ENCODE measurements around the gene C19orf73. TPM values are rescaled to one million over a fixed set of nuclear protein-coding genes. Genes with fewer than 3 reads are reported as not detected.
"Not testable (repeated sequence)": the region's sequence is repeated elsewhere in the genome, so short reads cannot be mapped to it uniquely, and the experiment has no call there.

C19orf73 gene
- total RNA-seq, 1 experiment from 2014 or later = 1.4 TPM

DNA sequence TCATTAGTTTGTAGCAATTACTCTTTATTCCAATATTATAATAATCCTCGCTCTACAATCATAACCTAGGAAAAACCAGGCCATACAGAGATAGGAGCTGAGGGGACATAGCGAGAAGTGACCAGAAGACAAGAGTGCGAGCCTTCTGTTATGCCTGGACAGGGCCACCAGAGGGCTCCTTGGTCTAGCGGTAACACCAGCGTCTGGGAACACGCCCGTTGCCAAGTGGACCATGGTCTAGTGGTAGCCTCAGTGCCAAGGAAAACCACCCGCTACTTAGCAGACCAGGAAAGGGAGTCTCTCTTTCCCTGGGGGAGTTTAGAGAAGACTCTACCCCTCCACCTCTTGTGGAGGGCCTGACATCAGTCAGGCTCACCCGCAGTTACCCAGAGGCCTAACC lies 44.1 kb downstream of the C19orf73 start:
- H3K27ac ChIP-seq (ENCODE audit: low read length); DNase-seq (ENCODE audit: low read depth, low spot score); in situ Hi-C loops (cut with HindIII; ENCODE audit: low pct_unique_long_range_greater_than_20kb, low sequenced_read_pairs); POLR2A ChIA-PET; ATAC-seq; H3K4me1 ChIP-seq (ENCODE audit: control insufficient read depth, insufficient read depth, low read length); H3K27me3 ChIP-seq (ENCODE audit: control insufficient read depth, insufficient read depth, low read length); H3K9me3 ChIP-seq (ENCODE audit: control insufficient read depth, insufficient read depth, low read depth, low read length); BruUV-seq (replicated peaks); H3K4me3 ChIP-seq (ENCODE audit: low read depth in 2 of 2, low read length in 2 of 2); H3K36me3 ChIP-seq (ENCODE audit: control insufficient read depth, insufficient read depth, low read length); intact Hi-C loops (cut with micrococcal nuclease; ENCODE audit: unreplicated experiment): not testable (repeated sequence)
- TF ChIP-seq, protein P1, sequence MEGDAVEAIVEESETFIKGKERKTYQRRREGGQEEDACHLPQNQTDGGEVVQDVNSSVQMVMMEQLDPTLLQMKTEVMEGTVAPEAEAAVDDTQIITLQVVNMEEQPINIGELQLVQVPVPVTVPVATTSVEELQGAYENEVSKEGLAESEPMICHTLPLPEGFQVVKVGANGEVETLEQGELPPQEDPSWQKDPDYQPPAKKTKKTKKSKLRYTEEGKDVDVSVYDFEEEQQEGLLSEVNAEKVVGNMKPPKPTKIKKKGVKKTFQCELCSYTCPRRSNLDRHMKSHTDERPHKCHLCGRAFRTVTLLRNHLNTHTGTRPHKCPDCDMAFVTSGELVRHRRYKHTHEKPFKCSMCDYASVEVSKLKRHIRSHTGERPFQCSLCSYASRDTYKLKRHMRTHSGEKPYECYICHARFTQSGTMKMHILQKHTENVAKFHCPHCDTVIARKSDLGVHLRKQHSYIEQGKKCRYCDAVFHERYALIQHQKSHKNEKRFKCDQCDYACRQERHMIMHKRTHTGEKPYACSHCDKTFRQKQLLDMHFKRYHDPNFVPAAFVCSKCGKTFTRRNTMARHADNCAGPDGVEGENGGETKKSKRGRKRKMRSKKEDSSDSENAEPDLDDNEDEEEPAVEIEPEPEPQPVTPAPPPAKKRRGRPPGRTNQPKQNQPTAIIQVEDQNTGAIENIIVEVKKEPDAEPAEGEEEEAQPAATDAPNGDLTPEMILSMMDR (IDR thresholded peaks at IDR 0.05) = peak; percentile 82
- CTCF ChIA-PET = interaction anchor here (0.7 kb wide), 1 partner anchor 72 kb away, joined by 3 read pairs; no protein-coding TSS in a partner anchor

DNA sequence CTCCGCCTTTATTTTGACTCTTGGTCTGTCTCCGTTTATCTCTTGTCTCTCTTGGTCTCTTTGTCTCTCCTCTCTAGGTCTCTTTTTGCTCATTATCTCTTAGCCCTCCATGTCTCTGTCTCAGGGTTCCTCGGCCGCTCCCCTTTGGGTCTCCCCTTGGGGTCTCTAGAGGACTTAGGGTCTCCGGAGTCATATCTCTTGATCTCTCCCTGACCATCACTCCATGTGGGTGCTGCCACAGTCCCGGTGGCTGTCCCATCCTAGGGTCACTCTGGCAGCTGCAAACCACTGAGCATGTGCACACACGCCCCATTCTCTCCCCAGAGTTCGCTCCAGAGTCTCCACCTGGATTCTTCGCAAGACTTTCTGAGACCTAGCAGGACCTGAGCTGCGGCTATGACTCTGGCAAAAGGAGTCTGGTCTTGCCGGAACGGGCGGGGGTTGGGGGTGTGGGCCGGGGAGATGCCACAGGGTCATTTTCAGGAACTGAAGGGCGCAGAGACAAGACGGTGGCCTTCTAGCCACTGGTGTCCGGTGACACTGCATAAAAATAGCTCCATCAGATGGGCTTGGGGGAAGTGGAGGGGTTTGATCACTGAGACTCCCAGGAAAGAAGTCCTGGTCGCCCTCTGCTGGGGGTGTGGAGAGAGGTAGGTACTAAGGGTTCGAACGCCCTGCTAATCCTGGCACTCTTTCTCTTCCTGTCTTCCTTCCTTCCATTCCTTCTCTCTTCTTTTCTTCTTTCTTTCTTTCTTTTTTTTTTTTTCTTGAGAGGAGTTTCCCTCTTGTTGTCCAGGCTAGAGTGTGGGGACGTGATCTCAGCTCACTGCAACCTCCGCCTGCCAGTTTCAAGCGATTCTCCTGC lies 45.2 kb downstream of the C19orf73 start:
- TF ChIP-seq SIN3A (IDR thresholded peaks at IDR 0.05; ENCODE audit: borderline replicate concordance, insufficient read depth, low read depth, low read length) = no peak
- no peak for TF ChIP-seq POLR2AphosphoS5 (IDR thresholded peaks at IDR 0.05; ENCODE audit: low read depth, low read length)
- TF ChIP-seq, protein P2, sequence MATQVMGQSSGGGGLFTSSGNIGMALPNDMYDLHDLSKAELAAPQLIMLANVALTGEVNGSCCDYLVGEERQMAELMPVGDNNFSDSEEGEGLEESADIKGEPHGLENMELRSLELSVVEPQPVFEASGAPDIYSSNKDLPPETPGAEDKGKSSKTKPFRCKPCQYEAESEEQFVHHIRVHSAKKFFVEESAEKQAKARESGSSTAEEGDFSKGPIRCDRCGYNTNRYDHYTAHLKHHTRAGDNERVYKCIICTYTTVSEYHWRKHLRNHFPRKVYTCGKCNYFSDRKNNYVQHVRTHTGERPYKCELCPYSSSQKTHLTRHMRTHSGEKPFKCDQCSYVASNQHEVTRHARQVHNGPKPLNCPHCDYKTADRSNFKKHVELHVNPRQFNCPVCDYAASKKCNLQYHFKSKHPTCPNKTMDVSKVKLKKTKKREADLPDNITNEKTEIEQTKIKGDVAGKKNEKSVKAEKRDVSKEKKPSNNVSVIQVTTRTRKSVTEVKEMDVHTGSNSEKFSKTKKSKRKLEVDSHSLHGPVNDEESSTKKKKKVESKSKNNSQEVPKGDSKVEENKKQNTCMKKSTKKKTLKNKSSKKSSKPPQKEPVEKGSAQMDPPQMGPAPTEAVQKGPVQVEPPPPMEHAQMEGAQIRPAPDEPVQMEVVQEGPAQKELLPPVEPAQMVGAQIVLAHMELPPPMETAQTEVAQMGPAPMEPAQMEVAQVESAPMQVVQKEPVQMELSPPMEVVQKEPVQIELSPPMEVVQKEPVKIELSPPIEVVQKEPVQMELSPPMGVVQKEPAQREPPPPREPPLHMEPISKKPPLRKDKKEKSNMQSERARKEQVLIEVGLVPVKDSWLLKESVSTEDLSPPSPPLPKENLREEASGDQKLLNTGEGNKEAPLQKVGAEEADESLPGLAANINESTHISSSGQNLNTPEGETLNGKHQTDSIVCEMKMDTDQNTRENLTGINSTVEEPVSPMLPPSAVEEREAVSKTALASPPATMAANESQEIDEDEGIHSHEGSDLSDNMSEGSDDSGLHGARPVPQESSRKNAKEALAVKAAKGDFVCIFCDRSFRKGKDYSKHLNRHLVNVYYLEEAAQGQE (IDR thresholded peaks at IDR 0.05; ENCODE audit: insufficient read depth in 1 of 2, low read depth in 2 of 2, low read length in 1 of 2) = no peak
- TF ChIP-seq TCF7L2 (IDR thresholded peaks at IDR 0.05; ENCODE audit: low read depth, low read length) = no peak
- TF ChIP-seq, protein P1 (IDR thresholded peaks at IDR 0.05) = peak; percentile 54
- Histone ChIP-seq H3K4me1 (ENCODE audit: control insufficient read depth, insufficient read depth, low read length) (no peaks in the 10 kb centered on the region), H3K9me3 (ENCODE audit: control insufficient read depth, insufficient read depth, low read depth, low read length) (no peaks in the 10 kb centered on the region), H3K4me3 (ENCODE audit: low read depth in 2 of 2, low read length in 2 of 2) (0 out of 4 replicates have a peak overlapping the region, but pooled peaks of 1 of the 2 experiments have one; percentile 16), H3K27ac (ENCODE audit: low read length) (no peak overlapping the region), H3K27me3 (ENCODE audit: control insufficient read depth, insufficient read depth, low read length) (no peaks in the 10 kb centered on the region), H3K36me3 (ENCODE audit: control insufficient read depth, insufficient read depth, low read length) (no peaks in the 10 kb centered on the region)
- ATAC-seq = peak; percentile 67
- ChIA-PET POLR2A (no interaction called here), CTCF (interaction anchor here (0.6 to 0.7 kb wide), 2 partner anchors 73 to 140 kb away, joined by 3 read pairs; no protein-coding TSS in a partner anchor)
- intact Hi-C loops (cut with micrococcal nuclease; ENCODE audit: unreplicated experiment) = no loop called here
- BruUV-seq (replicated peaks) = no TSS peak
- in situ Hi-C loops (cut with HindIII; ENCODE audit: low pct_unique_long_range_greater_than_20kb, low sequenced_read_pairs) = no loop called here
- DNase-seq (ENCODE audit: low read depth, low spot score) = no peak
